Right atrium auricular region (tissue), 2 donors: ENCODE data around the gene TMEM63B. TPM values are rescaled to one million over a fixed set of nuclear protein-coding genes. Genes with fewer than 3 reads are reported as not detected.
A peak's percentile ranks its signal among the peaks of the same experiment; 100 is the strongest.
"Not testable (repeated sequence)": the region's sequence is repeated elsewhere in the genome, so short reads cannot be mapped to it uniquely, and the experiment has no call there.

Experiments used
- DNase-seq: peaks from one replicate; pipeline ENCODE4 v3.0.0-alpha.2; 2019; ENCODE audit warnings: low spot score
- H3K27ac ChIP-seq, 2 donors: fragments of 200-600 bp; sonication (generic); 1 replicate in 1 of 2; 2 replicates in 1 of 2; pipeline ENCODE4 v1.5.1; 2016 to 2019
- H3K27me3 ChIP-seq, 2 donors: fragments of 200-600 bp; sonication (generic); one replicate each; pipeline versions ENCODE4 v1.5.1 to v1.6.0; 2017 to 2019
- H3K36me3 ChIP-seq: fragments of 200-600 bp; sonication (generic); one replicate; pipeline ENCODE4 v1.5.1; 2016
- H3K4me1 ChIP-seq, 2 donors: fragments of 200-600 bp; sonication (generic); one replicate each; pipeline versions ENCODE4 v1.5.1 to v1.6.0; 2017 to 2019
- H3K4me3 ChIP-seq, 2 donors: fragments of 200-600 bp; sonication (generic); 1 replicate in 1 of 2; 2 replicates in 1 of 2; pipeline ENCODE4 v1.5.1; 2017 to 2019; ENCODE audit warnings: mild to moderate bottlenecking in 1 of 2, moderate library complexity in 1 of 2
- H3K9me3 ChIP-seq, 2 donors: fragments of 200-600 bp; sonication (generic); one replicate each; pipeline ENCODE4 v1.5.1; 2019
- CTCF ChIP-seq, 2 donors: fragments of 200-600 bp; sonication (generic); IDR thresholded peaks; one replicate each; pipeline ENCODE4 v1.5.1; 2019; ENCODE audit warnings: antibody characterized with exemption in 2 of 2
- total RNA-seq, 2 donors: library from RNA; depleted of rRNA; stranded (reverse); fragments of >200 nt; gene quantifications; one replicate each; pipeline ENCODE4 v1.1.0, GENCODE V29; 2016

Gene TMEM63B
- total RNA-seq, 2 donors from 2014 or later, result 29.2 to 37.1 TPM

GRCh38 chr6:44193307-44193910 lies 66.1 kb downstream of the TMEM63B start:
- no peaks in the 10 kb centered on the region for H3K36me3 ChIP-seq
- H3K9me3 ChIP-seq, result no peaks in the 10 kb centered on the region
- no peak for DNase-seq
- H3K27me3 ChIP-seq, result no peaks in the 10 kb centered on the region
- TF ChIP-seq CTCF (IDR thresholded peaks at IDR 0.05), result no peak
- peaks cover 0 to 4% of the 10 kb centered on the region in 2 donors for H3K4me1 ChIP-seq
- no peak overlapping the region for H3K27ac ChIP-seq
- no peak overlapping the region for H3K4me3 ChIP-seq

DNA sequence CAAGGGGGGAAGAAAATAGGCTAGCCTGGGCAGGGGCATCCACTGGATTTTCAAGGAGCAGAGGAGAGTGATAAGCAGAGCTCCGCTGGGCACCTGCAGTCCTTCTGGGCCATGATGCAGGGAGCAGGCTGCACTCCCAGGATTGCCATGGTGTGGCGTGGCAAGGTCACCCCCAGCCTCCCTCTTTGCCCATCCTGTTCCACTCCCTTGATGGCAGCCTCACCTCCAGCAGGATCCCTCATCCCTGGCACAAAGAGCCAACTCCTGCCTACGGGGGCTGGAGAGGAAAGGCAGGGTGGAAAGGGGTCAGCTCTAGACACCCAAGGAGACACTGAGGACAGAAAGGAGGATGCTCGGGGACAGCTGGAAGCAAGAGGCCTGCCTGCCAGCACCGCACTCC lies 67.0 kb downstream of the TMEM63B start:
- Histone ChIP-seq H3K4me1 (peaks cover 0 to 4% of the 10 kb centered on the region in 2 donors), H3K27me3 (no peaks in the 10 kb centered on the region), H3K36me3 (no peaks in the 10 kb centered on the region), H3K9me3 (no peaks in the 10 kb centered on the region), H3K4me3 (no peak overlapping the region), H3K27ac (no peak overlapping the region)
- no peak for DNase-seq
- TF ChIP-seq CTCF (IDR thresholded peaks at IDR 0.05), result no peak

DNA sequence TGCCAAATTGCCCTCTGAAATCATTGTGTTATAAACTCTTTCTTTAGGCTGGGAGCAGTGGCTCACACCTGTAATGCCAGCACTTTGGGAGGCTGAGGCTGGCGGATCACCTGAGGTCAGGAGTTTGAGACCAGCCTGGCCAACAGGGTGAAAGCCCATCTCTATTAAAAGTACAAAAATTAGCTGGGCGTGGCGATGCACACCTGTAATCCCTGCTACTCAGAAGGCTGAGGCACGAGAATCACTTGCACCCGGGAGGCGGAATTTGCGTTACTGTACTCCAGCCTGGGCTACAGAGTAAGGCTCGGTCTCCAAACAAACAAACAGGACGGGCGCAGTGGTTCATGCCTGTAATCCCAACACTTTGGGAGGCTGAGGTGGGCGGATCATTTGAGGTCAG lies 69.0 kb downstream of the TMEM63B start:
- not testable (repeated sequence) for H3K36me3 ChIP-seq, H3K4me1 ChIP-seq, DNase-seq, H3K27ac ChIP-seq, H3K27me3 ChIP-seq, H3K9me3 ChIP-seq, H3K4me3 ChIP-seq

GRCh38 chr6:44198684-44199083 lies 71.3 kb downstream of the TMEM63B start:
- TF ChIP-seq CTCF (IDR thresholded peaks at IDR 0.05), result no peak
- no peak overlapping the region for H3K4me3 ChIP-seq
- H3K9me3 ChIP-seq, result no peaks in the 10 kb centered on the region
- no peaks in the 10 kb centered on the region for H3K36me3 ChIP-seq
- no peak overlapping the region for H3K27ac ChIP-seq
- no peak for DNase-seq
- H3K4me1 ChIP-seq, result peaks cover 0 to 12% of the 10 kb centered on the region in 2 donors
- H3K27me3 ChIP-seq, result no peaks in the 10 kb centered on the region

DNA sequence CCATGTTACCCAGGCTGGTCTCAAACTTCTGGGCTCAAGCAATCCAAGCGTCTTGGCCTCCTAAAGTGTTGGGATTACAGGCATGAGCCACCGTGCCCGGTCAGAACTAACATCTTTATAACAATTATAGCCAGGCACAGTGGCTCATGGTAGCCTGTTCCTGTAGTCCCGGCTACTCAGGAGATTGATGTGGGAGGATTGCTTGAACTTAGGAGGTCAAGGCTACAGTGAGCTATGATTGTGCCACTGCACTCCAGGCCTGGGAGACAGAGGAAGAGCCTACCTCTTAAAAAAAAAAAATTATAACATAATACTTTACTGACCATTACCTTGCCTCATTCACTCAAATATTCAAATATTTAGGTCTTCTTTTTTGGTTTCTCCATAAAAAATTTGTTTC lies 72.5 kb downstream of the TMEM63B start:
- Histone ChIP-seq H3K9me3 (no peaks in the 10 kb centered on the region), H3K4me1 (peaks cover 0 to 12% of the 10 kb centered on the region in 2 donors), H3K27me3 (no peaks in the 10 kb centered on the region), H3K36me3 (no peaks in the 10 kb centered on the region), H3K27ac (no peak overlapping the region), H3K4me3 (no peak overlapping the region)
- no peak for TF ChIP-seq CTCF (IDR thresholded peaks at IDR 0.05)
- no peak for DNase-seq

DNA sequence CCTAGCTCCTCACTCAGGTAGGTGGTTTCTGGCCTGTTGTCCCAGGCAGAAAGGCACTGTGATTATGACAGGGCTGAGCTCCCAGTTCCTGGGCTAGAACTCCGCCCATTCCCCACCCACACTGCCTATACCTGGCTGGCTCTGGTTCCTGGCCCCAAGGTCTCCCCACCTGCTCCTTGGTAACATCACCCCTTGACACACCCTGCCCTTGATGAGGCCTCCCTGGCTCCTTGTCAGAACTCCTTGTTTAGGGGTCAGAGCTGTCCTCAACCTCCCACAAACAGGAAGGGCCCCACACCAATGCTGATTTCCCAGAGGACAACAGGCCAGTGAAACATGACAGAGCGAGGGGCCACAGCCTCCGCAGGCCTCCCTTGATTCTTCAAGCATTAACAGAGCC lies 73.8 kb downstream of the TMEM63B start:
- Histone ChIP-seq H3K4me1 (peaks cover 0 to 12% of the 10 kb centered on the region in 2 donors), H3K27ac (peak overlapping the region in 1 of 2 donors; percentile 61), H3K27me3 (no peaks in the 10 kb centered on the region), H3K4me3 (no peak overlapping the region), H3K9me3 (no peaks in the 10 kb centered on the region), H3K36me3 (no peaks in the 10 kb centered on the region)
- no peak for TF ChIP-seq CTCF (IDR thresholded peaks at IDR 0.05)
- DNase-seq, result no peak
